H9 (cell line): Measurements from ENCODE around the gene EPB41L4B. TPM values are rescaled to one million over a fixed set of nuclear protein-coding genes. Genes with fewer than 3 reads are reported as not detected.

Source experiments
- DNase-seq: peaks from one replicate; pipeline ENCODE4 v3.0.0-alpha.2; 2017
- H2AFZ ChIP-seq: one replicate; pipeline ENCODE4 v1.6.1; 2013; ENCODE audit warnings: mild to moderate bottlenecking, low read length, control low read depth, moderate library complexity
- H2AK5ac ChIP-seq: 2 replicates; pipeline ENCODE4 v1.6.1; 2013; ENCODE audit warnings: low read length, control low read depth, mixed read lengths; ENCODE audit not compliant: insufficient read length
- H2BK120ac ChIP-seq: one replicate; pipeline ENCODE4 v1.6.1; 2013; ENCODE audit warnings: low read depth, mild to moderate bottlenecking, low read length, control low read depth, inconsistent platforms; ENCODE audit not compliant: poor library complexity, severe bottlenecking
- H2BK12ac ChIP-seq: 2 replicates; pipeline ENCODE4 v1.6.1; 2013; ENCODE audit warnings: low read length, control low read depth, mixed read lengths, low read depth; ENCODE audit not compliant: insufficient read length
- H2BK15ac ChIP-seq: 2 replicates; pipeline ENCODE4 v1.6.1; 2013; ENCODE audit warnings: low read depth, low read length, control low read depth
- H2BK20ac ChIP-seq: one replicate; pipeline ENCODE4 v1.6.1; 2013; ENCODE audit warnings: low read depth, mild to moderate bottlenecking, low read length, control low read depth, inconsistent platforms; ENCODE audit not compliant: poor library complexity, severe bottlenecking
- H2BK5ac ChIP-seq: 2 replicates; pipeline ENCODE4 v1.6.1; 2013; ENCODE audit warnings: low read length, control low read depth, mixed read lengths; ENCODE audit not compliant: insufficient read length
- H3K14ac ChIP-seq: 2 replicates; pipeline ENCODE4 v1.6.1; 2013; ENCODE audit warnings: low read length, control low read depth; ENCODE audit not compliant: insufficient read depth
- H3K18ac ChIP-seq: 2 replicates; pipeline ENCODE4 v1.6.1; 2013; ENCODE audit warnings: low read depth, mild to moderate bottlenecking, mixed read lengths, low read length, control low read depth; ENCODE audit not compliant: insufficient read length
- H3K23ac ChIP-seq: 2 replicates; pipeline ENCODE4 v1.6.1; 2013; ENCODE audit warnings: low read length, control low read depth, mixed read lengths, low read depth; ENCODE audit not compliant: insufficient read length
- H3K23me2 ChIP-seq: 2 replicates; pipeline ENCODE4 v1.6.1; 2013; ENCODE audit warnings: low read depth, mild to moderate bottlenecking, mixed read lengths, low read length, control low read depth; ENCODE audit not compliant: insufficient read length, poor library complexity, severe bottlenecking
- H3K27ac ChIP-seq: 2 replicates; pipeline ENCODE4 v1.5.1; 2013; ENCODE audit warnings: low read length, control low read depth, mixed read lengths, low read depth; ENCODE audit not compliant: insufficient read length
- H3K27me3 ChIP-seq: 2 replicates; pipeline ENCODE4 v1.6.1; 2013; ENCODE audit warnings: low read length, control low read depth, inconsistent platforms; ENCODE audit not compliant: insufficient read depth
- H3K4ac ChIP-seq: 2 replicates; pipeline ENCODE4 v1.6.1; 2013; ENCODE audit warnings: low read depth, mild to moderate bottlenecking, control low read depth, inconsistent platforms, low read length, moderate library complexity
- H3K4me1 ChIP-seq: 2 replicates; pipeline ENCODE4 v1.6.1; 2013; ENCODE audit warnings: low read length, control low read depth, inconsistent platforms; ENCODE audit not compliant: insufficient read depth
- H3K4me2 ChIP-seq: 2 replicates; pipeline ENCODE4 v1.6.1; 2013; ENCODE audit warnings: low read length, control low read depth, mixed read lengths; ENCODE audit not compliant: insufficient read length, insufficient read depth
- H3K56ac ChIP-seq: 2 replicates; pipeline ENCODE4 v1.6.1; 2013; ENCODE audit warnings: low read depth, mild to moderate bottlenecking, mixed read lengths, low read length, control low read depth; ENCODE audit not compliant: insufficient read length
- H3K79me1 ChIP-seq: 2 replicates; pipeline ENCODE4 v1.6.1; 2013; ENCODE audit warnings: low read depth, mild to moderate bottlenecking, moderate library complexity, low read length, control low read depth, inconsistent platforms; ENCODE audit not compliant: insufficient read depth, poor library complexity, severe bottlenecking
- H3K79me2 ChIP-seq: 2 replicates; pipeline ENCODE4 v1.6.1; 2013; ENCODE audit warnings: low read length, control low read depth, inconsistent platforms; ENCODE audit not compliant: insufficient read depth
- H3K9ac ChIP-seq: 2 replicates; pipeline ENCODE4 v1.6.1; 2013; ENCODE audit warnings: low read length, control low read depth, mixed read lengths; ENCODE audit not compliant: insufficient read length; ENCODE audit errors: extremely low read depth
- H3K9me3 ChIP-seq: one replicate; pipeline ENCODE4 v1.6.1; 2013; ENCODE audit warnings: low read depth, low read length, inconsistent platforms; ENCODE audit not compliant: control insufficient read depth
- H3T11ph ChIP-seq: one replicate; pipeline ENCODE4 v1.6.1; 2013; ENCODE audit warnings: mild to moderate bottlenecking, low read length, control low read depth, inconsistent platforms
- H4K20me1 ChIP-seq: one replicate; pipeline ENCODE4 v1.6.1; 2013; ENCODE audit not compliant: control insufficient read depth, insufficient read length, insufficient read depth
- H4K5ac ChIP-seq: 2 replicates; pipeline ENCODE4 v1.6.1; 2013; ENCODE audit warnings: low read depth, mild to moderate bottlenecking, mixed read lengths, low read length, control low read depth; ENCODE audit not compliant: insufficient read length
- H4K8ac ChIP-seq: replicated peaks from 2 replicates; pipeline ENCODE4 v1.6.1; 2013; ENCODE audit warnings: low read length, control low read depth, mixed read lengths, low read depth; ENCODE audit not compliant: insufficient read length
- H4K91ac ChIP-seq: 2 replicates; pipeline ENCODE4 v1.6.1; 2013; ENCODE audit warnings: low read depth, mild to moderate bottlenecking, moderate library complexity, mixed read lengths, low read length, control low read depth; ENCODE audit not compliant: insufficient read length
- H3K27ac Mint-ChIP-seq, 3 experiments: 2 replicates in 2 of 3; 3 replicates in 1 of 3; pipeline ENCODE4 v1.8.0; 2020 to 2021; ENCODE audit warnings: mixed read lengths in 3 of 3, mild to moderate bottlenecking in 1 of 3, moderate library complexity in 1 of 3
- H3K27me3 Mint-ChIP-seq: 2 replicates; pipeline ENCODE4 v1.8.0; 2021; ENCODE audit warnings: low read depth, mild to moderate bottlenecking, moderate library complexity, mixed read lengths
- H3K36me3 Mint-ChIP-seq, 3 experiments: 2 replicates in 2 of 3; 3 replicates in 1 of 3; pipeline ENCODE4 v1.8.0; 2020 to 2021; ENCODE audit warnings: low read depth in 3 of 3, mixed read lengths in 3 of 3; ENCODE audit not compliant: insufficient read depth in 1 of 3
- H3K4me1 Mint-ChIP-seq, 2 experiments: 2 replicates each; pipeline ENCODE4 v1.8.0; 2020; ENCODE audit warnings: mixed read lengths in 2 of 2
- H3K4me3 Mint-ChIP-seq, 2 experiments: 2 replicates in 1 of 2; 3 replicates in 1 of 2; pipeline ENCODE4 v1.8.0; 2020 to 2021; ENCODE audit warnings: mild to moderate bottlenecking in 2 of 2, mixed read lengths in 2 of 2, moderate library complexity in 1 of 2
- H3K9me3 Mint-ChIP-seq, 2 experiments: 2 replicates in 1 of 2; 3 replicates in 1 of 2; pipeline ENCODE4 v1.8.0; 2020; ENCODE audit warnings: mild to moderate bottlenecking in 2 of 2, mixed read lengths in 2 of 2, moderate library complexity in 1 of 2
- CTCF ChIP-seq: fragments of 200-600 bp; sonication (generic); conservative IDR thresholded peaks from 3 replicates; pipeline ENCODE4 v1.8.0; 2021; ENCODE audit warnings: antibody characterized with exemption, mild to moderate bottlenecking
- WGBS: extraction: QIAGEN DNeasy Blood & Tissue Kit; methylation state at CpG from one replicate; pipeline ENCODE4 v1.1.7; 2013; ENCODE audit warnings: missing lambda C conversion rate, low lambda C conversion rate, mixed read lengths; ENCODE audit not compliant: insufficient read length; ENCODE audit errors: extremely low coverage; 5-methylcytosine and 5-hydroxymethylcytosine counted together
- total RNA-seq: library from RNA; stranded (reverse); gene quantifications from 2 replicates; pipeline ENCODE4 v1.2.1, GENCODE V29; 2021

The EPB41L4B gene
- total RNA-seq, 1 experiment from 2014 or later, result 18.9 TPM

GRCh38 chr9:109316207-109316640 lies 4.6 kb downstream of the EPB41L4B start:
- Histone ChIP-seq H2BK12ac (no peak overlapping the region), H3K4ac (no peak overlapping the region), H2BK120ac (no peak overlapping the region), H4K91ac (no peak overlapping the region), H3K14ac (no peak overlapping the region), H3K9ac (no peak overlapping the region), H2BK20ac (no peak overlapping the region), H4K20me1 (no peaks in the 10 kb centered on the region), H3K18ac (no peak overlapping the region), H3K23me2 (peaks cover 18% of the 10 kb centered on the region), H3T11ph (no peak overlapping the region), H3K79me1 (peaks cover 8% of the 10 kb centered on the region), H3K23ac (no peak overlapping the region), H3K9me3 (no peaks in the 10 kb centered on the region), H4K5ac (no peak overlapping the region), H3K56ac (no peak overlapping the region), H4K8ac (no peak overlapping the region), H3K4me2 (no peak overlapping the region), H2AFZ (no peak overlapping the region), H3K27me3 (no peaks in the 10 kb centered on the region), H3K27ac (no peak overlapping the region), H3K79me2 (peaks cover 33% of the 10 kb centered on the region; the same call in 1 of the 2 replicates), H2BK15ac (no peak overlapping the region), H2BK5ac (no peak overlapping the region), H3K4me1 (peaks cover 35% of the 10 kb centered on the region), H2AK5ac (no peak overlapping the region)
- Mint-ChIP-seq H3K9me3 (no peaks in the 10 kb centered on the region), H3K4me3 (peak overlapping the region; percentile 1 to 15; a peak in 2 of 5 replicates), H3K4me1 (peaks cover 75 to 77% of the 10 kb centered on the region in 2 experiments), H3K36me3 (no peaks in the 10 kb centered on the region; a peak in 1 of 7 replicates), H3K27ac (peak overlapping the region; percentile 47 to 98 (median 84)), H3K27me3 (no peaks in the 10 kb centered on the region)
- no peak for TF ChIP-seq CTCF
- WGBS, result no CpG with 5 or more reads among the region's 12 CpGs
- DNase-seq, result no peak
